Loucy (cell line): ENCODE measurements around the gene ARF1.

ENCODE experiments used
- CTCF ChIP-seq: fragments of 200-600 bp; sonication (generic); conservative IDR thresholded peaks from 2 replicates; pipeline ENCODE4 v1.5.1; 2014; ENCODE audit warnings: mild to moderate bottlenecking, antibody characterized with exemption, low read length
- EZH2phosphoT487 ChIP-seq: fragments of 200-600 bp; IDR thresholded peaks from 2 replicates; pipeline ENCODE4 v1.6.1; 2018; ENCODE audit warnings: antibody characterized with exemption, mild to moderate bottlenecking, moderate library complexity, borderline replicate concordance

GRCh38 chr1:228122921-228123441, 40.5 kb downstream of the ARF1 start:
- no peak for TF ChIP-seq CTCF
- no peak for TF ChIP-seq EZH2phosphoT487
